Stimulated activated CD8-positive, alpha-beta memory T cell treated with anti-CD3 and anti-CD28 coated beads, Interleukin-12 subunit alpha, Interleukin-12 subunit beta, amount 100 ng/mL, for 24 hours (primary cell): Measurements from ENCODE around the gene CLCN3.
"Not testable (repeated sequence)": the region's sequence is repeated elsewhere in the genome, so short reads cannot be mapped to it uniquely, and the experiment has no call there.

Experiments used
- DNase-seq: peaks from one replicate; pipeline ENCODE4 v3.0.0-alpha.2; 2020; ENCODE audit errors: extremely low read depth

Gene CLCN3

DNA sequence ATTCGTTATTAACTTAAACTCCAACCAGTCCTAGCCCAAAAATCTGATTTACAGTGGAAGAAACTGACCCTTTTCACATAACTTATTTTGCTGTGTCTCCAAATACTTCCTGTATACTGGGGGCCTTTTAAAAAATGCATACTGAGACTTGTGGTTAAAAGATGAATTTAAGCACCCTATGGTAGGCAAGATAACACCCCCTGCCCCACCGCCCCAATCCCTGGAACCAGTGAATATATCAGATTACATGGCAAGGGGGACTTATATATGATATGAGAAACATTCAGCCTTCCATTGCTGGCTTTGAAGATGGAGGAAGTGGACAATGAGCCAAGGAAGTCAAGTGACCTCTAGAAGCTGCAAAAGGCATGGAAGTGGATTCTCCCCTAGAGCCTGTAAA lies 3.1 kb upstream of the CLCN3 start:
- DNase-seq = no peak

- no peak for DNase-seq
Measured at GRCh38 chr4:169618286-169618685, 2.1 kb upstream of the CLCN3 start.

GRCh38 chr4:169618986-169619385 lies 1.4 kb upstream of the CLCN3 start:
- no peak for DNase-seq

DNA sequence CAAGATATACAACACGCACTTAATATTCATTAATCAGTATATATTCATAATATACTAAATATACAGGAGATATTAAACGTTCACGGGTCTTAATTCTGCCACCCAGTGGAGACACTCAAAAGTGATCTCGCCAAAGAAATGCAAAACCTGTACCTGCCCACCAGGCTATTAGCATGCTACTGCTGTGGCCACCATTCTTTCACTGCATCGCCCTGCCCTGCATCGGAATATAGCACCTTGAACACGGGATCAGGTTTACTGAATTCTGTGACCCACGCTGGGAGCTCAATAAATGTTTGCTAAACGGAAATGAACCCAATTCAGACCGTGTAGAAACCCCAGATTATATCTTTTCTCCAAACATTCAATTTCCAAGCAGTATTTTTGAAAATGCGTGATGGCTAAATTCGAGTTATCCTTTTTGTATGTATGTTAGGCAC lies 840 bp upstream of the CLCN3 start:
- no peak for DNase-seq

- DNase-seq = no peak
Measured at GRCh38 chr4:169620880-169621248, 486 bp downstream of the CLCN3 start.

- DNase-seq = no peak
Measured at GRCh38 chr4:169621731-169622492, 1.5 kb downstream of the CLCN3 start.

- DNase-seq = no peak
Measured at GRCh38 chr4:169622566-169622965, 2.2 kb downstream of the CLCN3 start.

- not testable (repeated sequence) for DNase-seq
Measured at GRCh38 chr4:169624012-169624411, 3.6 kb downstream of the CLCN3 start.

GRCh38 chr4:169625886-169626285 lies 5.5 kb downstream of the CLCN3 start:
- no peak for DNase-seq

GRCh38 chr4:169626331-169627282 lies 6.2 kb downstream of the CLCN3 start:
- DNase-seq = no peak

- DNase-seq = no peak
Measured at GRCh38 chr4:169627307-169627706, 6.9 kb downstream of the CLCN3 start.

DNA sequence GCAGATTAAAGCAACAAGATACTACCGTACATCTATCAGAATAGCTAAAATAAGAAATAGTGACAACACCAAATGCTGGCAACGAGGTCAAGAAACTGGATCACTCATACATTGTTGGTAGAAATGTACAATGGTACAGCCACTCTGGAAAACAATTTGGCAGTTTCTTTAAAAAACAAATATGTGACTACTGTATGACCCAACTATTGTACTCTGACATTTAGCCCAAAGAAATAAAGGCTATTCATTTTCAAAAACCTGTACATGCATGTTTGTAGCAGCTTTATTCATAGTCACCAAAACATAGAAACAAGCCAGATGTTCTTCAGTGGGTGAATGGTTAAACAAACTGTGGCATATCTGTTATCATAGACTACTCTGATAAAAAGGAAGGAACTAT lies 8.2 kb downstream of the CLCN3 start:
- no peak for DNase-seq

DNA sequence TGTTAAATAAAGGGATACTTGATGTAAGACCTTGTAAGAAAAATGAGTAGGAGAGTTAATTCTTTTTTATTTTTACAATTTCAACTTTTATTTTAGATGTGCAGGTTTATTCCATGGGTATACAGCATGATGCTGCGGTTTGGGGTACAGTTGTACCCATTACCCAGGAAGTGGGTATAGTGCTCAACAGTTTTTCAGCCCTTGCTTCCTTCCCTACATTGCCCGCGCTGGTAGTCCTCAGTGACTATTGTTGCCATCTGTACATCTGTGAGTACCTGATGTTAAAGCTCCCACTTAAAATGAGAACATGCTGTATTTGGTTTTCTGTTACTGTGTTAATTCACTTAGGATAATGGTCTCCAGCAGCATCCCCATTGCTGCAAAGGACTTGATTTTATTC lies 9.7 kb downstream of the CLCN3 start:
- DNase-seq = no peak

DNA sequence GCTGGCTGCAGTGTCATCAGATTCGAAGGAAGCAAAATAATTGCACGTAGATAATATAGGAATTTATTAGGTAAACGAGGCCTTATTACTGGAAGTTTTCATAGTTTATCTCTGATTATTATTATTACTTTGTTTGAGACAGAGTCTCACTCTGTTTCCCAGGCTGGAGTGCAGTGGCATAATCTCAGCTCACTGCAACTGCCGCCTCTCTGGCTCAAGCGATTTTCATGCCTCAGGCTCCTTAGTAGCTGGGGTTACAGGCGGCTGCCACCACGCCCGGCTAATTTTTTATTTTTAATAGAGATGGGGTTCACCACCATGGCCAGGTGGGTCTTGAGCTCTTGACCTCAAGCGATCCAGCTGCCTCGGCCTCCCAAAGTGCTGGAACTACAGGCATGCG lies 12.5 kb downstream of the CLCN3 start:
- DNase-seq = no peak

DNA sequence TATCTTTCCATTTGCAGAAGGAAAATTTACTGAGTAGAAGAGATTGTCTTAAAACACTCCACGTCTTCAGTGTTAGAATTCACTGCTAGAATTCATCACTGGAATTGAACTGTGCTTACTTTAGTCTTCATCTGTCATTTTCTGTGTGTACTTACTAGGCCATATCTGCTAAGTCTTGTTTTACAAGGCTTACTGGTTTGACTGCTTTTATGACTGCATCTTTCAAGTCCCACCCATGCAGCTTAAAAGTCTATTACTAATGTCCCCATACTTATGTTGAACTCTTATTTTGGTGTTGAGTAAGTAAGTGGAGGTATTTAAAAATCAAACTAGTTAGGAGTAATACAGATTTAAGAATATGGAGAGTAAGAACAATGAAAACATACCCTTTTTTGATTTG lies 14.6 kb downstream of the CLCN3 start:
- DNase-seq = no peak

GRCh38 chr4:169640261-169640870 lies 20.0 kb downstream of the CLCN3 start:
- no peak for DNase-seq

GRCh38 chr4:169644802-169645201 lies 24.4 kb downstream of the CLCN3 start:
- DNase-seq = no peak

DNA sequence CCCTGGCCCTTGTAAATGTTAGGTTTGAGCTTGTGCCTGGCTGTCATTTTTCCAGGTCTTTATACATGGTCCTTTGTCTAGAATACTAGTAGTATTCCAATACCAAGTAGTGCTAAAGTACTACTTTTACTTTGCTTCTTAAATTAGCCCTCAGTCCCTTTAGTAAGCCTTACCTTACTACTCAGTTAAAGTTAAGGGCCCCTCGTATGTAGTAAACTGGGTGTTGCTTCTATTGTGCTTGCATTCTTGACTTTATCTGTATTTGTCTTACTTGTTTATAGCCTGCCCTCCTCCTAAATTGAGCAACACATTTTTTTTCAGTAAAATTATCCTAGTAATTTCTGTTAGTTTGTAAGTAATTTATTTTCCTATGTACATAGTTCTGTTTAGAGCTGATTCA lies 25.2 kb downstream of the CLCN3 start:
- DNase-seq = no peak

- DNase-seq = no peak
Measured at GRCh38 chr4:169649545-169650226, 29.3 kb downstream of the CLCN3 start.

DNA sequence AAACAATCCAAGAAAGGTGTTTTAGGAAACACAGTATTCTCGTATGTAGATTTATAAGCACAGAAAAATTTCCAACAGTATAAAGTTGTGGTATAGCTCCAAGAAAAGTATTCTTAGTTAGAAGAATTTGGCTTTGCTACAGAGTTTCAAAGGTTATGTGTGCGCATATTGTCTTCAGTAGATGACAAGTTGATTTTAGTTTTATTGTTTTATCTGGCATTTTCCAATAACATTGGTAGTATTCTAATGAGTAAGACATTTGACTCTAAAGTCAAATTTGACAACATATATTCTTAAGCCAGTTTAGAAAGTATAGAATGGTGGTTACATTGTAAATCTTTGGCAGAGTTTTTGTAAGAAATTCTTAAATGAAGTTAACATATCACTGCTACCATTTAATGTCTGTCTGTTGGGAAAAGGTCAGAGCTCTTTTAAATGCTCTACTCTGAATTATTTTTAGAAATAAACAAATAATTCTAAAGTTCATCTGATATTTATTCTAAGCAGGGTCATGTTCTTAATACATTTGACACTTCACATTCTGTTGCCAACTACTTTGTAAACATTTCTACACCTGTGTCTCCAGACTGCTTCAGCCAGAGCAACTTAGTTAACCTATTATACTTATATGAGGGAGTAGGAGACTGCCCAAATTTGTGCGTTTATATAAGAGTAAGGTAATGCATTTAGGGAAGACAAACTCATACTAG lies 30.0 kb downstream of the CLCN3 start:
- DNase-seq = no peak

DNA sequence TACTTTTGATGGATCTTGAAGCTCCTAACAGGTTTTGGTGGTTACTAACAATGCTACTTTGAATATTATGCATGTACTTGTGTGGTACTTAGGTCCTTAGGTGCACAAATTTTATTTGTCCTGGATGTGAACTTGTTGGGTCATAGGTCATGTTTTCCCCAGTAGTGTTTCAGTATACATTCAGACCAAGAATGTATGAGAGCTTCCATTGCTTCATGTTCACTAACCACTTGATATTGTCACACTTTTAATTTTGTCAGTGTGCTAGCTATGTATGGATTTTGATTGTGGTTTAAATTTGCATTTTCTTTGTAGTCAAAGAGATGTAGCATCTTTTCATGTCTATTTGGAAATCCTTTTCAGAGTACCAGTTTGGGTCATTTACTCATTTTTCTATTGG lies 32.2 kb downstream of the CLCN3 start:
- no peak for DNase-seq
